ENCODE measurements around the gene MCM3.

MCM3 gene

DNA sequence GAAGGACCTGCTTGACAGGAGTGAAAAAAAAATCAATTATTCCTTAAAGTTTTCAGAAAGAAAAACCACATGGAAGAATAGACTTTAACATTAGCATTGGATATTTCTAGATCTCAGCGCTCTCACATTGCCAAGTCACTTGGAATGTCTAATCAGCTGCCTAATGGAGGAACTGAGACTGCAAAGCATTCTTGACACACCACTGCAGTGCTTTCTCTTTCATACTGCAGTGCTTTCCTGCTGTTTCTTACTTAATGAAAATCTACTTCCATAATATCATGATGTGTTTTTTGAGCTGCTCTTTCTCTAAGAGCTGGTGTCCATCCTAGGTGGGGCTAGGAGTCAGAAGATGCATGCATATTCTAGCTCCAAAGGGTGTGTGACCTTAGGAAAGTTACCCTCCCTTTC lies 20.4 kb upstream of the MCM3 start (continued):
- TF ChIP-seq ZNF529 (tag by site-specific recombination; IDR thresholded peaks at IDR 0.05; ENCODE audit: insufficient replicate concordance) (no peak), ZNF514 (tag by site-specific recombination; IDR thresholded peaks at IDR 0.05) (no peak), ZNF223 (tag by site-specific recombination; IDR thresholded peaks at IDR 0.05) (no peak), OVOL3 (tag by site-specific recombination; IDR thresholded peaks at IDR 0.05) (no peak), ZNF10 (tag by site-specific recombination; IDR thresholded peaks at IDR 0.05) (no peak), MEIS1 (CRISPR knock-in tag; IDR thresholded peaks at IDR 0.05; ENCODE audit: borderline replicate concordance) (no peak), ZNF670 (tag by site-specific recombination; IDR thresholded peaks at IDR 0.05; ENCODE audit: low read depth) (no peak), ZBTB7A (tag by site-specific recombination; IDR thresholded peaks at IDR 0.05; ENCODE audit: low read depth) (no peak), ZNF175 (tag by site-specific recombination; IDR thresholded peaks at IDR 0.05) (no peak)

DNA sequence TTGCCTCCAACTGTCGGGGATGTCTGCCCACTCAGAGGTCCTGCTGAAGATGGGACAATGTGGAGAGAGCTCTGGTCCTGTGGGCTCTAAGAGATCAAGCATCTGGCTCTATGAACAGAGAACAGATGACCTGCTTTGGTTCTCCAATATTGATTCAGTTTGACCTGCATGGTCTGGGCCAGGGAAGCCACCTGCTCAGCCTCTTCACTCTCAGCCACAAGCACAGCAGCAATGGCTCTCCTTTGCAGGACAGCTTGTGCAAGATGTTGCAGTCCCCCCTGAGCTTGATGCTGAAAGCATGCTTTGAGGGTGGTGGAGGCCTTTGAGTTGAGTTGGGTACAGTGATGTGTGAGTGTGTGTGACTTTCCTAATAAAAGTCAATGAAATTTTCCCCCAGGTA lies 18.6 kb upstream of the MCM3 start:
- TF ChIP-seq ZNF132 (tag by site-specific recombination; IDR thresholded peaks at IDR 0.05; ENCODE audit: borderline replicate concordance) (no peak), ZNF514 (tag by site-specific recombination; IDR thresholded peaks at IDR 0.05) (no peak), ZNF404 (tag by site-specific recombination; IDR thresholded peaks at IDR 0.05) (no peak), ZNF488 (tag by site-specific recombination; IDR thresholded peaks at IDR 0.05) (no peak), ZNF621 (tag by site-specific recombination; IDR thresholded peaks at IDR 0.05) (no peak), ZNF48 (tag by site-specific recombination; IDR thresholded peaks at IDR 0.05) (no peak), KLF16 (tag by site-specific recombination; IDR thresholded peaks at IDR 0.05) (no peak), ZNF777 (tag by site-specific recombination; IDR thresholded peaks at IDR 0.05; ENCODE audit: borderline replicate concordance) (no peak), SCRT1 (tag by site-specific recombination; IDR thresholded peaks at IDR 0.05; ENCODE audit: borderline replicate concordance) (no peak), ZNF2 (tag by site-specific recombination; IDR thresholded peaks at IDR 0.05) (no peak), PRDM6 (tag by site-specific recombination; IDR thresholded peaks at IDR 0.05) (no peak), ZNF654 (tag by site-specific recombination; IDR thresholded peaks at IDR 0.05; ENCODE audit: low read depth) (no peak), ZNF664 (tag by site-specific recombination; IDR thresholded peaks at IDR 0.05) (no peak), CTCF (tag by site-specific recombination; IDR thresholded peaks at IDR 0.05) (no peak), ZNF610 (tag by site-specific recombination; IDR thresholded peaks at IDR 0.05; ENCODE audit: borderline replicate concordance) (no peak), ZSCAN5A (tag by site-specific recombination; IDR thresholded peaks at IDR 0.05) (no peak), ZNF324 (tag by site-specific recombination; IDR thresholded peaks at IDR 0.05) (no peak)
- TF ChIP-seq, protein P1, sequence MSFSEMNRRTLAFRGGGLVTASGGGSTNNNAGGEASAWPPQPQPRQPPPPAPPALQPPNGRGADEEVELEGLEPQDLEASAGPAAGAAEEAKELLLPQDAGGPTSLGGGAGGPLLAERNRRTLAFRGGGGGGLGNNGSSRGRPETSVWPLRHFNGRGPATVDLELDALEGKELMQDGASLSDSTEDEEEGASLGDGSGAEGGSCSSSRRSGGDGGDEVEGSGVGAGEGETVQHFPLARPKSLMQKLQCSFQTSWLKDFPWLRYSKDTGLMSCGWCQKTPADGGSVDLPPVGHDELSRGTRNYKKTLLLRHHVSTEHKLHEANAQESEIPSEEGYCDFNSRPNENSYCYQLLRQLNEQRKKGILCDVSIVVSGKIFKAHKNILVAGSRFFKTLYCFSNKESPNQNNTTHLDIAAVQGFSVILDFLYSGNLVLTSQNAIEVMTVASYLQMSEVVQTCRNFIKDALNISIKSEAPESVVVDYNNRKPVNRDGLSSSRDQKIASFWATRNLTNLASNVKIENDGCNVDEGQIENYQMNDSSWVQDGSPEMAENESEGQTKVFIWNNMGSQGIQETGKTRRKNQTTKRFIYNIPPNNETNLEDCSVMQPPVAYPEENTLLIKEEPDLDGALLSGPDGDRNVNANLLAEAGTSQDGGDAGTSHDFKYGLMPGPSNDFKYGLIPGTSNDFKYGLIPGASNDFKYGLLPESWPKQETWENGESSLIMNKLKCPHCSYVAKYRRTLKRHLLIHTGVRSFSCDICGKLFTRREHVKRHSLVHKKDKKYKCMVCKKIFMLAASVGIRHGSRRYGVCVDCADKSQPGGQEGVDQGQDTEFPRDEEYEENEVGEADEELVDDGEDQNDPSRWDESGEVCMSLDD (tag by site-specific recombination; IDR thresholded peaks at IDR 0.05) = no peak
- Histone ChIP-seq H3K4me3 (ENCODE audit: low read depth, low read length) (no peak overlapping the region), H3K27ac (ENCODE audit: extremely low read depth, low read depth, low read length) (no peak overlapping the region), H3K9me3 (ENCODE audit: control insufficient read depth, insufficient read depth, low read depth, low read length) (no peaks in the 10 kb centered on the region), H3K4me1 (ENCODE audit: control insufficient read depth, insufficient read depth, low read length) (no peaks in the 10 kb centered on the region), H3K36me3 (ENCODE audit: control insufficient read depth in 2 of 2, insufficient read depth in 1 of 2, low read length in 2 of 2) (no peaks in the 10 kb centered on the region)
- ChIA-PET POLR2A (no interaction called here), CTCF (interaction anchor here (0.6 to 2.2 kb wide), 3 partner anchors 16 to 1411 kb away, joined by 3 to 14 read pairs (median 4); no protein-coding TSS in a partner anchor)
